ENCODE results near the gene SRL.

The SRL gene

GRCh38 chr16:4232541-4233386, 9.1 kb downstream of the SRL start:
- no peak for ATAC-seq
- TF ChIP-seq PATZ1 (CRISPR knock-in tag; IDR thresholded peaks at IDR 0.05; ENCODE audit: borderline replicate concordance) (no peak), RARB (CRISPR knock-in tag; IDR thresholded peaks at IDR 0.05) (no peak), POU6F1 (CRISPR knock-in tag; IDR thresholded peaks at IDR 0.05; ENCODE audit: borderline replicate concordance, low read depth) (no peak)

GRCh38 chr16:4231886-4232285, 10.0 kb downstream of the SRL start:
- TF ChIP-seq ESRRG (CRISPR knock-in tag; IDR thresholded peaks at IDR 0.05) (no peak), CSRNP3 (CRISPR knock-in tag; IDR thresholded peaks at IDR 0.05) (no peak), ZFP3 (CRISPR knock-in tag; IDR thresholded peaks at IDR 0.05) (no peak), ZNF565 (CRISPR knock-in tag; conservative IDR thresholded peaks at IDR 0.05; ENCODE audit: low read depth) (no peak), RARB (CRISPR knock-in tag; IDR thresholded peaks at IDR 0.05) (no peak), ZC3H10 (CRISPR knock-in tag; IDR thresholded peaks at IDR 0.05) (no peak), BACH2 (CRISPR knock-in tag; IDR thresholded peaks at IDR 0.05; ENCODE audit: borderline replicate concordance) (no peak), GLIS3 (CRISPR knock-in tag; IDR thresholded peaks at IDR 0.05) (no peak), SNAI2 (CRISPR knock-in tag; IDR thresholded peaks at IDR 0.05) (no peak), TCF4 (CRISPR knock-in tag; IDR thresholded peaks at IDR 0.05; ENCODE audit: borderline replicate concordance) (no peak), ARNTL (CRISPR knock-in tag; IDR thresholded peaks at IDR 0.05; ENCODE audit: borderline replicate concordance, low read depth) (no peak), PATZ1 (CRISPR knock-in tag; IDR thresholded peaks at IDR 0.05; ENCODE audit: borderline replicate concordance) (no peak)
- ATAC-seq, result no peak

GRCh38 chr16:4231367-4231766, 10.5 kb downstream of the SRL start:
- TF ChIP-seq TCF4 (CRISPR knock-in tag; IDR thresholded peaks at IDR 0.05; ENCODE audit: borderline replicate concordance) (no peak), ZNF565 (CRISPR knock-in tag; conservative IDR thresholded peaks at IDR 0.05; ENCODE audit: low read depth) (no peak), ZNF70 (CRISPR knock-in tag; IDR thresholded peaks at IDR 0.05) (no peak), ARNTL (CRISPR knock-in tag; IDR thresholded peaks at IDR 0.05; ENCODE audit: borderline replicate concordance, low read depth) (no peak)
- no peak for ATAC-seq

GRCh38 chr16:4227040-4227332, 14.9 kb downstream of the SRL start:
- TF ChIP-seq ESRRG (CRISPR knock-in tag; IDR thresholded peaks at IDR 0.05), result no peak
- no peak for ATAC-seq

- ATAC-seq, result no peak
- no peak for TF ChIP-seq SNAI2 (CRISPR knock-in tag; IDR thresholded peaks at IDR 0.05)
- TF ChIP-seq RARB (CRISPR knock-in tag; IDR thresholded peaks at IDR 0.05), result no peak
- TF ChIP-seq BACH2 (CRISPR knock-in tag; IDR thresholded peaks at IDR 0.05; ENCODE audit: borderline replicate concordance), result no peak
- TF ChIP-seq TCF4 (CRISPR knock-in tag; IDR thresholded peaks at IDR 0.05; ENCODE audit: borderline replicate concordance), result no peak
- no peak for TF ChIP-seq TSHZ2 (CRISPR knock-in tag; IDR thresholded peaks at IDR 0.05)
- no peak for TF ChIP-seq ESRRG (CRISPR knock-in tag; IDR thresholded peaks at IDR 0.05)
- TF ChIP-seq ZNF8 (CRISPR knock-in tag; IDR thresholded peaks at IDR 0.05), result no peak
- no peak for TF ChIP-seq ZNF70 (CRISPR knock-in tag; IDR thresholded peaks at IDR 0.05)
- no peak for TF ChIP-seq OSR1 (CRISPR knock-in tag; IDR thresholded peaks at IDR 0.05)
Observed at GRCh38 chr16:4226251-4227039, 15.4 kb downstream of the SRL start.

Measured in SK-N-SH treated with all-trans-retinoic acid at 6 μM for 48 hours (cell line).